Measurements from ENCODE around the gene SDC3.
"Not testable (repeated sequence)": the region's sequence is repeated elsewhere in the genome, so short reads cannot be mapped to it uniquely, and the experiment has no call there.

The SDC3 gene

GRCh38 chr1:30908696-30909364, at the start of gene SDC3:
Gene SDC3, minus strand, starts transcription at chr1:30908758. Its CDS starts 172 bp downstream, at chr1:30908586.
- Histone ChIP-seq H3K4me3 (peak within 1 kb of the TSS; percentile 78), H3K27ac (peak within 1 kb of the TSS; percentile 53 to 83)
- peak; percentile 77 for DNase-seq (ENCODE audit: low spot score)
- no peak for TF ChIP-seq CTCF (IDR thresholded peaks at IDR 0.05)

GRCh38 chr1:30957560-30958222, 49.1 kb upstream of the SDC3 start:
- TF ChIP-seq CTCF (IDR thresholded peaks at IDR 0.05): no peak
- no peak overlapping the region for H3K4me3 ChIP-seq
- no peak overlapping the region for H3K27ac ChIP-seq
- DNase-seq (ENCODE audit: low spot score): no peak

- Histone ChIP-seq H3K4me3 (no peak overlapping the region), H3K27ac (no peak overlapping the region)
- no peak for DNase-seq (ENCODE audit: low spot score)
- TF ChIP-seq CTCF (IDR thresholded peaks at IDR 0.05): no peak
Observed at GRCh38 chr1:30955448-30956015, 47.0 kb upstream of the SDC3 start.

- no peak for DNase-seq (ENCODE audit: low spot score)
- TF ChIP-seq CTCF (IDR thresholded peaks at IDR 0.05): no peak
- no peak overlapping the region for H3K27ac ChIP-seq
- H3K4me3 ChIP-seq: no peak overlapping the region
Observed at GRCh38 chr1:30953685-30954084, 45.1 kb upstream of the SDC3 start.

- no peak for TF ChIP-seq CTCF (IDR thresholded peaks at IDR 0.05)
- no peak for DNase-seq (ENCODE audit: low spot score)
- Histone ChIP-seq H3K4me3 (no peak overlapping the region), H3K27ac (no peak overlapping the region)
Observed at GRCh38 chr1:30952098-30952497, 43.5 kb upstream of the SDC3 start.

GRCh38 chr1:30950700-30951099, 42.1 kb upstream of the SDC3 start:
- no peak for TF ChIP-seq CTCF (IDR thresholded peaks at IDR 0.05)
- no peak overlapping the region for H3K27ac ChIP-seq
- no peak overlapping the region for H3K4me3 ChIP-seq
- no peak for DNase-seq (ENCODE audit: low spot score)

GRCh38 chr1:30950053-30950452, 41.5 kb upstream of the SDC3 start:
- no peak overlapping the region for H3K4me3 ChIP-seq
- TF ChIP-seq CTCF (IDR thresholded peaks at IDR 0.05): no peak
- DNase-seq (ENCODE audit: low spot score): no peak
- no peak overlapping the region for H3K27ac ChIP-seq

GRCh38 chr1:30949487-30949838, 40.9 kb upstream of the SDC3 start:
- not testable (repeated sequence) for H3K4me3 ChIP-seq; H3K27ac ChIP-seq; DNase-seq (ENCODE audit: low spot score)

- not testable (repeated sequence) for DNase-seq (ENCODE audit: low spot score); H3K4me3 ChIP-seq
Observed at GRCh38 chr1:30948813-30949486, 40.4 kb upstream of the SDC3 start.

More at GRCh38 chr1:30948813-30949486, 40.4 kb upstream of the SDC3 start:
- H3K27ac ChIP-seq: not testable (repeated sequence)

All from coronary artery (tissue), 2 donors.